Uterine smooth muscle cell (primary cell): ENCODE measurements around the gene THBS4. TPM values are rescaled to one million over a fixed set of nuclear protein-coding genes. Genes with fewer than 3 reads are reported as not detected.

Experiments
- total RNA-seq: library from RNA; depleted of rRNA; stranded (reverse); fragments of >200 nt; gene quantifications from 2 replicates; pipeline ENCODE4 v1.2.3, GENCODE V29; 2014

The THBS4 gene
- 1.1 and 2.1 TPM in 2 replicates for total RNA-seq

GRCh38 chr5:80034962-80035821 is at the start of gene THBS4:
Gene THBS4 (plus strand): TSS chr5:80035348. CDS start chr5:80035538, 190 bp downstream.

GRCh38 chr5:79990598-79991507 is 44.3 kb upstream of the THBS4 start, which contains the start of gene MTX3:
Gene MTX3 (minus strand): TSS chr5:79991262. CDS start chr5:79991238, 24 bp downstream.

Other genes starting within 250 kb of the THBS4 start
- 17.0 and 18.0 TPM in 2 replicates for gene MTX3, start 44.1 kb upstream of the THBS4 start, total RNA-seq
- gene SERINC5, start 220.7 kb downstream of the THBS4 start, total RNA-seq = 26.1 and 57.9 TPM in 2 replicates